NCI-H146 (cell line): ENCODE results near the gene ZFR.
"Not testable (repeated sequence)": the region's sequence is repeated elsewhere in the genome, so short reads cannot be mapped to it uniquely, and the experiment has no call there.

Experiments
- DNase-seq: peaks from one replicate; lab custom pipeline; 2025; lab: John Stamatoyannopoulos, UW

Gene ZFR

DNA sequence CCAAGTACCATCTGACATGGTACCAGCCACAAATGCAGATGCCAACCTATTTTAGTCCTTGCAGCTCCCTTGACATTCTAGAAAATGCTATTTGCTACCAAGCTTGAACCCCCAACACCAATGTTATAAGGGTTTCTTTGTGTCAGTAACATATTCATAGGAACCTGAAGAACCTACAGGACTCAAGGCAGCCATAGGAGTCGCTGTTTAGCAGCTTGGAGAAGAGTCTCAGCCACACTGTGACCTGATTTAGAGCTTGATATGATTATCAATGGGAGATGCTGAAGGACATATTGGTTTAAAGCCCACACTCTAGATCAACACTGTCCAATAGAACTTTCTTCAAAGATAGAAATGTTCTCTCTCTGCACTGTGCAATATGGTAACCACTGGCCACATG lies 6.4 kb upstream of the ZFR start:
- DNase-seq, result no peak

DNA sequence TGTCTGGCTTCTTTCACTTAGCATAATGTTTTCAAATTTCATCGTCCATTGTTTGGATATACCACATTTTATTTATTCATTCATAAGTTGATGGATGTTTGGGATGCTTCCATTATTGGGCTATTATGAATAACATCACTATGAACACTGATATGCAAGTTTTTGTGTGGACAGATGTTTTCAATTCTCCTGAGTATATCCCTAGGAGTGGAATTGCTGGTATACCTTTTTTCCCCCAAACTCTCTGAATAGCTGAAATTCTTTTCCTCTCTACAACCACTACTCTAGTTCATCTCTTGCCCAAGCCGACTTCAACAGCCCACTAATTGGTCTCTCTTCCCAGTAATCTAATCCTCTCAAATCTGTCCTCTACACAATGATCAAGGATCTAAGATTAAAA lies 4.7 kb upstream of the ZFR start:
- no peak for DNase-seq

DNA sequence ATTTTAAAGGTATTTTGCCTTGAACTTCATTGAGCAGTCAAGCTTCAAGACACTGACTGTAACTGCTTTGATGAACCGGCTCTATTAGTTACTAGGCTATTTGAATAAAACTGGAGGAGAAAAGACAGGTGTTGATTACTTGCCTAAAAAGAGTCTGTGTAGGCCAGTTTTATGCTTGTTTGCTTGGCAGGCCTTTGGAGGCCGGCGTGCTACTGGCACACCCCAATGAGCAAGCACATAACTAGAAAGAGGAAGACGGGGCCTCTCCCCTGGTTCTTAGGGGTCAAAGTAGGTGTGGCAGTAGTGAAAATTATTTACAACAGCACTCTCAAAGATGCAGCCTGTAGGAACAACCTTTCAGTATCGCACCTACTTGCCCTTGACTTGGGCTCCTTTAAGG lies 2.1 kb upstream of the ZFR start:
- DNase-seq, result no peak

DNA sequence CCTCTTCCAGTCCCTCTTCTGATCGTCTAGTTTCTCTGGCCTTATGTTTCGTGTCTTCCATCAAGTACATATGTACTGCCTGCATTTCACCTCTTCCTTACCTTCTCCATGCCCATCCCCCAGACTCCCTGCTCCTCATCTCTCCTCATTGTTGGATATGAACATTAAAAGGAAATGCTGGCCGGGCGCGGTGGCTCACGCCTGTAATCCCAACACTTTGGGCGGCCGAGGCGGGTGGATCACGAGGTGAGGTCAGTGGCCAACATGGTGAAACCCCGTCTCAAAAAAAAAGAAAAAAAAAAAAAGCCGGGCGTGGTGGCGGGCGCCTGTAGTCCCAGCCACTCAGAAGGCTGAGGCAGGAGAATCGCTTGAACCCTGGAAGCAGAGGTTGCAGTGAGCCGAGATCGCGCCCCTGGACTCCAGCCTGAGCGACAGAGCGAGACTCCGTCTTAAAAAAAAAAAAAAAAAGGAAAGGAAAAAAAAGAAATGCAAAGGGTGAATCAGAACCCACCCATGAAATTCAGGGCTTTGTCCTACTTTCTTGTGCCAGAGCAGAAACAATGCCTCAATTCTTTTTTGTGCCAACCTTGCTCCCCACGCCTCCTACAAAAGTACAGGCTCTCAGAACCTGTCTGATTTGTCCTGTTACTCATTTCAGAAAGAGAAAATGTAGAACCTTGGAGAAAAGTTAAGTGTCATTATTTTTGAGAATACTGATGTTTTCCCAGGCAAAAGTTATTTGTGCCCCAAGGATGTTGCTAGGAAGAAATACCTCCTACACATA lies 1.5 kb upstream of the ZFR start:
- no peak for DNase-seq

DNA sequence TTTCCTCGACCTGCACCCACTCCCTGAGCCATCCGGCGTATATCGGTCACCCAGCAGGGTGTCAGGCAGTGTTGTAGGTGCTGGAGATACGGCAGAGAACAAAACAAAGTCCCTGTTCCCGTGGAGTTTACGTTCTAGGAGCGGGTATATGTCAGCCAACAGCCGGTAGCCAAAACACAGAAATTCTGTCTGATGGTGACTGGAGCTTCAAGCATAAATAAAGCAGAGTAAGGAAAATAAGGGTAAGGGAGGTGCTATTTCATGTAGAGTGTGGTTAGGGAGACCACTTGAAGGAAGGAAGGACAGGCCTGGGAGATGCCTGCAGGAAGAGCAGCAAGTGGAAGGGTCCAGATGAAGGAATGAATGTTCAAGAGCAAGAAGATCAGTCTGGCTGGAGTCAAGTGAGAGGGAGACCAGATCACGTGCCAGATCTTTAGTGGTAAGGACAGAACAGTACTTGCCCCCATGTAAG lies 783 bp upstream of the ZFR start:
- DNase-seq, result peak; percentile 33

DNA sequence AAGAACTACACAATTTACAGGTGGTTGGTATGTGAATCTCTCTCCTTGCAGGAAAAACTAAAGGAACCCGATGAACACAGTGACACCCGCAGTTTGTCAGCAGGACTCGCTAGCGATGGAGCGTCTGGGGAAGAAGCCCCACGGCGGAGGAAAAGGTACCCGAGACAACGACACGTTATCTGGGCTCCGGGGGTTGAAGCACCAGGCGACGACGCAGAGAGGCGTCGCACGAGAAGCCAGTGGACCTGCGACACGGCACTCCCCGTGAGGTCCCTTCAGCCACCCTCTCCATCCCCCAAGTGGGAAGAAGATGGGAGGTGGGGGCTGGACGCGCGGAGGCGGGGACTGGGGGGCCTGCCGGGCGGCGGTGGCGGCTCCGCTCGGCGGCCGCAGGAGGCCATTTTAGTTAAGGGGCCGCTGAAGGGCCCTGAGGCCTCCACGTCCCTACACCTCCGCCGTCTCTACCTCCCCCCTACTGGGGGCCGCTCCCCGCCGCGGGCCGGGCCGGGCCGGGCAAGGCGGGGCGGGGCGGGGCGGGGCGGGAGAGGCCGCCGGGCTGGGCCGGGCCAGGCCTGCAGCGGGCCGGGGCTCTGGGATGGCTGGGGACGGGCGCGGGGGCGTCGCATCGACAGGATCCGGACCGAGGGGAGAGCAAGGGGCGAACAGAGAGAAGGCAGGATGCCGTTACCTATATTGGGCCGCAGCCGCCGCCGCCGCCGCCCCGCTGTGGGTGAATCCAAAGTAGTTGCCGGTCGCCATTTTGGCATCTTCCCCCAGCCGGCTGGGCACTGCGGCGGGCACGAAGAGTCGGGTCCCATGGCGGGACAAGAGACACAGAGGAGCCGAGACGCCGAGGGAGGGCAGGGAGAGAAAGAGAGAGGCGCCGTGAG lies 754 bp downstream of the ZFR start:
- peak; percentile 58 for DNase-seq

DNA sequence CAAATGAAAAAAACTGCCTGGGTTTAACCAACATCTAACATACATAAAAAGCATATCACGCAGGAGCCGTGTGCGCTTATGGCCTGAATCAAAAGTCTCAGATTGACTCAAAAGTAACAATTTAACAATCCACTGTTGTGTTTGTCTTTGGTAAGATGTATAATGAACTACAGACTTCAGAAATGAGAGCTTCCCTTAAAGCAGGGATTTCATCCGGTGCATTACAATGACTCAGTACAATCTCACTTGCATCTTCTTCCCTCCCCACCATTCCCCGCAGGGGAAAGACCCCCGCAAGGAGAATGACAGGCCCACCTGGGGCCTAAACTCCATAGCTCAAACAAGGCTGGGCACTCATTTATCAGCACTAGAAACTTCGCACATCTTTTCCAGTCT lies 1.4 kb downstream of the ZFR start:
- DNase-seq, result no peak

DNA sequence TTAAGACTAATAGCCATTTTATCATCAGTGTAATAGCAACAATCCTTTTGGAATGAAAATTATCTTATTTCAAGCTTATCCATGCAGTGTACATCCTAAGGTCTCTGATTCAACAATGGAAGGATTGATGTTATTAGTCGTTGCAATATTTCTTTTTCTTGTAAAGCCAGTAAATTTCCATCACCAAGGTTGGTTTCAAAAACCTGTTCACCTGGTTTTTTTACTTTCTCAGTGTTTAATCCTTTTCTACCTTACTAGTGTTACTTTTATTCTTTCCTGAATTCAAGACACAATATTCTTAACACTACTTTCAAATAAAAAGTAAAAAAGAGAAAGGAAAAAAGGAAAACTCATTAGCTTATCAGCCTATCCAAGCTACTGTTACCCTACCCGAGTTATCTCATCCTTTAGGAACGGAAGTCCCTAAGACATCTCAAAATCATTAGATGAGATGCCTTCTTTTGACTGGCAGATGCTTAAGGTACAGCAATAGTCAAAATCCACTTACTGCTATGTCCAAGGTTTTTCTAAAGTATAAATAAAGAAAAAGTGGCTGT lies 5.4 kb downstream of the ZFR start:
- no peak for DNase-seq

DNA sequence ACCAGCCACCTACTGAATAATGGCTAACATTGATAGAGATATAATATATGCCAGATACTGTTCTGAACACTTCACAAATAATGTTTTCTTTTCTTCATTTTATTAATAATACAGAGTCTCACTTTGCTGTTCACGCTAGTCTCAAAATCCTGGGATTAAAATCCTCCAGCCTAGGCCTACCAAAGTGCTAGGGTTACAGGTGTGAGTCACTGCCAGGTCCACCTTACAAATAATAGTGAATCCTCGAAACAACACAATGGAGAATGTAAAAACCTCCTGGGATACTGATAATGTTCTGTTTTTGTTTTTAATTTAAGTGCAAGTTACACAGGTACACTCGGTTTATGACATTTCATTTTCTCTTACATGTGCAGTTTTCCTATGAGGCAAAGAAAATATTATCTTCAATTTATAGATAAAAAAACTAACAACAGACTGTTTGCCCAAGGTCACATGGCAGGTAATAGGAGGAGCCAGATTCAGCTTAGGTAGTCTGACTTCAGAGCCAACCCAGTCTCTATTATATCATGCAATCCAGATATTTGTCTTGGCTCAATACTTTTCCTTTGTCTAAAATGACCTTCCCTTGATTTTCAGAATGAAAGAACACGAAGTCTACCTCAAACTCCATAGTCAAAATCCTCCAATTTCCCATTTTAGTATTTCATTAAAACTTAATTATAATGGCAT lies 7.8 kb downstream of the ZFR start:
- DNase-seq, result no peak

DNA sequence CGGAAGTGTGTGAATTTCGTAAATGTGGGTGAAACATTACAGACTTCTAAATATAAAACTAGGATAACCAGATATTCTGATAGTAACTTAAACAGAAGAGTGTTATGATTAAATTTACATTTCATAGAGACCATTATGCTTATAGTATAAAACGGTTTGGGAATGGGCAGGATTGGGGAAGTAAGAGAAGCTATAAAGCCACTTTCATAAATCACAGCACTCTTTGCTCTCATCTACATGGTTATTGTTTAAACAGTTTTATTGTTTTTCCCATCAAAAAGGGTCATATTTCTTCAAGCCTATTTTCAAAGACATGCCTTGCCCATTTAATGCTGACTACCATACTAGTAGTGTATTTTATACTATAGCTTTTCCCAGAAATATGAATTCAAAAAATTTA lies 9.2 kb downstream of the ZFR start:
- DNase-seq, result no peak

DNA sequence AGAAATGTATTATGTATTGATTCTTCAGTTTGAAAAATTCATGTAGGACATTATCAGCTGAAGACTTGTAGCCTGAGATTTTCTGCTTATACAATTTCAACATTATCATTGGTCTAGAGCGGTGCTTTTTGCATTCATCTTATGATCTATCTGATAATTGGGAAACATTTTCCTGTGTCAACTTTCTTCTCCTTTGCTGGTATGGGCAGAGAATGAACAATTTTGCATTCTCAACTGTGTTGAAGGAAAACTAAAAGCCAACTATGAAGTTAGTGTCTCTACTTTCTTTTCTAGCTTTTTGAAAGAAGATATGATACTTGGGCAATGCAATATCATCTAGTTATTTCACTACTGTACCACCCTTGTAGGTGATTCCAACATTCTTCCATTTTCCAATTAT lies 10.3 kb downstream of the ZFR start:
- no peak for DNase-seq

DNA sequence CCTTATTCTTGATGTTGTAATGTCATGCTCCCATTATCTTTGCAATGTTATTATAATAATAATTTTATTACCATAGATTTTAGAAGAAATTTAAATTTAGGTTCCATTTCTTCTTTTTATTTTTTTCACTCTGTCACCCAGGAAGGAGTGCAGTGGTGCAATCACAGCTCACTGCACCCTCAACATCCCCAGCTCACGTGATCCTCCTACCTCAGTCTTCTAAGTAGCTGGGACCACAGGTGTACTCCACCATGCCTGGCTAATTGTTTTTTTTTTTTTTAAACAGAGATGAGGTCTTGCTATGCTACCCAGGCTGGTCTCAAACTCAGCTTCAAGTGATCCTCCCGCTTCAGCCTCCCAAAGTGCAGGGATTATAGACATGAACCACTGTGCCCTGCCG lies 11.9 kb downstream of the ZFR start:
- no peak for DNase-seq

DNA sequence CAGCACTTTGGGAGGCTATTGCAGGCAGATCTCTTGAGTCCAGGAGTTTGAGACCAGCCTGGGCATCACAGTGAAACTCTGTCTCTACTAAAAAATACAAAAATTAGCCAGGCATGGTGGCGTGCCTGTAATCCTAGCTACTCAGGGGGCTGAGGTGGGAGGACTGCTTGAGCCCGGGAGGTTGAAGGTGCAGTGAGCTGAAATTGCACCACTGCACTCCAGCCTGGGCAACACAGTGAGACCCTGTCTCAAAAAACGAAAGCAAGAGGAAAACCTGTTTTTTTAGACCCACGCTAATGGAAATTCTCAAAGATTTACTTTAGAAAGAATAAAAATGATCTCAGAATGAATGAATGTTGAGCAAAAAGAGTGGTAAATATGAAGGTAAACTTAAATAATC lies 13.7 kb downstream of the ZFR start:
- not testable (repeated sequence) for DNase-seq

DNA sequence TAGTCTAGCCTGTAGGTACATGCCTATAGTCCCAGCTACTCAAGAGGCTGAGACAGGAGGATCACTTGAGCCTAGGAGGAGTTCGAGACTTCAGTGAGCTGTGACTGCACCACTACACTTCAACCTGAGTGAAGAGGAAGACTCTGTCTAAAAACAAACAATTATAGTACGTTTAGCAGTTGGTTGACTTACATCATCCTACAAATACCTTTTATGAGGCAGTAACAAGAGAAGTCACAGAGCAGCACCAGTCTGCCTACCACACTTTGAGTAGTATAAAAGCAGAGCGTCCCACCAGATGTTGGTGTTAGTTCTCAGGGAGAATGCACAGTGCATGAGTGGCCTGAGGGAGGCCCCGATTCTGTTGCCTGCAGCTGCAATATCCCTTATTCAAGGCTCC lies 16.1 kb downstream of the ZFR start:
- no peak for DNase-seq

DNA sequence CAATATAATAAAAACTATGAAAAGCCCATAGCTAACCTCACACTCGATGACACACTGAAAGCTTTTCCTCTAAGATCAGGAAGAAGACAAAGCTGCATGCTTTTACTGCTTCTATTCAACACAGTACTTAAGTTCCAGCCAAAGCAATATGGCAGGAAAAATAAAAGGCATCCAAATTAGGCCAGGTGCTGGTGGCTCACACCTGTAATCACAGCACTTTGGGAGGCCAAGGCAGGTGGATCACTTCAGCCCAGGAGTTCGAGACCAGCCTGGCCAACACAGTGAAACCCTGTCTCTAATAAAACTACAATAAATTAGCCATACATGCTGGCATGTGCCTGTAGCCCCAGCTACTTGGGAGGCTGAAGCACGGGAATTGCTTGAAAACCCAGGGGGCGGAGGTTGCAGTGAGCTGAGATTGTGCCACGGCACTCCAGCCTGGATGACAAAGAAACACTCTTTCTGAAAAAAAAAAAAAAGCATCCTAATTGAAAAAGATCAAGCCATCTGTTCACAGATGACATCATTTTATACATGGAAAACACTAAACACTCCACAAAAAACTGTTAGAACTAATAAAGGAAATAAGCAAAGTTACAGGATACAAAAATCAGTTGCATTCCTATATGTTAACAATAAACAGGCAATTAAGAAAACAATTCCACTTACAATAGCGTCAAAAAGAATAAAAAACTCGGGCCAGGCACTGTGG lies 17.9 kb downstream of the ZFR start:
- DNase-seq, result no peak

DNA sequence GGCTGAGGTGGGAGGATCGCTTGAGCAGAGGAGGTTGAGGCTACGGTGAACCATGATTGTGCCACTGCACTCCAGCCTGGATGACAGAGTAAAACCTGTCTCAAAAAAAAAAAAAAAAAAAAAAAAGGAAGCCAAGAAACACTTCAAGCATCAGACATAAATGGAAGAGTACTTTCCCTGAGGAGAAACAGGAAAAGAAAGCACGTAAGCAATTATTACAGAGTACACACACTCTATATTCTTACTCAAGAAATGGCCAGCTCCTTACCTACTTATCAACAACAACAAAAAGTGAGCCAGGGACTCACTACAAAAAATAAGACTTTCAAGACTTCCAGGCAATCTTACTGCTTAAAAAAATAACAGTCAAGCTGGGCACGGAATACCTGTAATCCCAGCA lies 21.8 kb downstream of the ZFR start:
- DNase-seq, result no peak

DNA sequence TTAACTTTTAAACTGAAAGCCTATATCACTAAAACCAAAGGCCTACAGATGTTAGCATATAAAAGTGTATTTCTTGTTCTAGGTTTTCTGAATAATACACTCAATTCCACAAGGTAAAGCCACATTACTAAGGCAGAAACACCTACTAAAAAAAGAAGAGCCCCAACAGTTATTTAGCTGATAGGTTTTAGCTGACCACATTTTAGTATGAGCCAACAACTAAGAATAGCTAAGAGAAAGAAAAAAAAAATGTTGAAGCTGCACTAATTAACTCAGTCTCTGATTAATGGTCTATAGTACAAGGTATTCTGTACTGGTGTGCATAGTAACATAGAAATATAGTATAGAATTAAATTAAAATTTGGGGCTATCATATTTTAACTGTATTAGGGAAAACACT lies 23.5 kb downstream of the ZFR start:
- no peak for DNase-seq

DNA sequence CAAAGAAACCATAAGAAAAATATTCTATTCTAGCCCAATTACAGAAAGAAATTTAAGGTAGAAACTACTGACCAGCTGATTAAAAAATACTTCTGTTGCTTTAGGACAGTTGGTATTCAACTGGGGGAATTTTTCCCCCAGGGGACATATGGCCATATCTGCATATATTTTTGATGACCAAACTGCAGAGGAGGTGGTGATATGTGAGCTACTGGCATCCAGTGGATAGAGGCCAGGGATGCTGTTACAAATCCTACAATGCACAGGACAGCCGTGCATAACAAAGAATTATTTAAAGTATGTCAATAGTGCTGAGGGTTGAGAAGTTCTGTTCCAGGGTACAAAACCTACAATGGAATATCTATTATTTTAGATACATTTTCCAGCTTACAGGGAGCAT lies 24.0 kb downstream of the ZFR start:
- DNase-seq, result no peak

DNA sequence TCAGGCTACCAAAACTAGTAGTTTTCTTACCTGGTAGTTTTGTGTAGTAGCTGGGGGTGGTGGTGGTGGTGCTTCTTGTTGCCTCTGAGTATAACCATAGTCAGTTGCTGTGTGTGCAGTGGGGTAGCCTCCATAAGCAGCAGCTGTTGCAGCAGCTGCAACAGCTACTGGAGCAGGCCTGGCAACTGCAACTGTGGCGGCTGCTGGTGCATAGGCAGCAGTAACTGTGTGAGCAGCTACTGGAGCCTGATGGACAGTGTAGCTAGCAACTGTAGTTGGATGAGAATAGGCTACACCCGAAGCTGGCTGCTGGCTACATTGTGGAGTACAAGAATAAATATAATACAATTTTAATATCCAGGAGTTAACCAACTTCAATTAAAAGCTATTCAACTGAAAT lies 24.7 kb downstream of the ZFR start:
- DNase-seq, result no peak

DNA sequence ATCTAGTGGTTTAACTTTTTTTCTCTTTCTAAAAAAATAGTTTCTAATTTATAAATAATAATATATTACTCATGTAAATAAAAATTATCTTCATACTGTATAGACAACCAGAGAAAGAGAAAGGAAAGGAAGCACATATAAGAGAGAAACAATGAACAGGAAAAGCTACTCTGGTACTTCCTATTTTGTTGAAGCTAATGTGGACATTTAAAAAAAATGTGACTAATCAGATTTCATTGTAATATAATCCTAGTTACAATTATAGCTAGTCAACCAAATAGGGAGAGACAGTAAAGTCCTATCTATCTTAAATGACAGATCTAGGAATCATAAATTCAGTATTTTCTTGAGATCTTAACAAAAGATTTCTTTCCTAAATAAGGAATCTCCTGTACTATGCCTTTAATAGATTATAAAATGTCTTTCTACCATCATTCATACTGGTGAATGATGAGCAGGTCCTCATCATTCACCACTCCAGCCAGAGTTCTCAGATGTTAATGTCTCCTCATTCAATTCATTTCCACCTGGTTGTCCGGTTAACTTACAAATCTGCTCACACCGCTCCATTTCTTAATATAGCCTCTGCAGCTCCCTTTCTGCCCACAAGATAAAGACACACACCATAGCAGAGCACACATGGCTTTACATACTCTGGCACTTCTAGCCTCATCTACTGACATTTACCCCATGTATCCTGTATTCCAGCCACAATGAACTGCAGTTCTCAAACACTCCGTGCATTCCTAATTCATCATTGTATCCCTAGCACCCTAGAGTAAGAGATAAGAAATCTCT lies 30.9 kb downstream of the ZFR start:
- DNase-seq, result no peak

DNA sequence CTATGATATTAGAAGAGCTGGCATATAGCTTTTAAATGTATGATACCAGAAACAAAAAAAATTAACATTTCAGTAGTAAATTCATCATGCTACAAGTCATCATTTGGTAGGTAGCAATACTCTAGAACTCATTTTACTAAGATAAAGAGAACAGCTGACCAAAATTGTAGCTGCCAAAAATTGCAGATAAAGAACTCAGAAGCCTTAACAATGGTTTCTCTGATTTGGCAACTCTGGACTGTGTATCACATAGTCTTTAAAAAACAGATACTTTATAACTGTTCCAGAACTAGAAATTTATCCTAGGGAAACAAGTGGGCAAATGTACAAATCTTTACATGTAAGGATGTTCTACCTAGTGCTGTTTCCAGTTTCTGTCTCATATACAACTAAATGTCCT lies 33.9 kb downstream of the ZFR start:
- no peak for DNase-seq
